Natural killer cell (primary cell): Measurements from ENCODE around the gene PAIP2. TPM values are rescaled to one million over a fixed set of nuclear protein-coding genes. Genes with fewer than 3 reads are reported as not detected.
A peak's percentile ranks its signal among the peaks of the same experiment; 100 is the strongest.
"Not testable (repeated sequence)": the region's sequence is repeated elsewhere in the genome, so short reads cannot be mapped to it uniquely, and the experiment has no call there.

ENCODE experiments used
- ATAC-seq, 3 donors: fragments of 150-1000 bp in 2 of 3; fragments of 200-7000 bp in 1 of 3; cut with Tn5 transposase; 1 replicate in 1 of 3; 2 replicates in 2 of 3; pipeline ENCODE4 v1.10.0; 2021; ENCODE audit warnings: mild to moderate bottlenecking in 2 of 3, moderate library complexity in 2 of 3
- DNase-seq, 2 donors: peaks; one replicate each; pipeline versions ENCODE4 v3.0.0 to v3.0.0-alpha.2; 2013 to 2021; ENCODE audit warnings: mixed read lengths in 1 of 2
- H3K27ac ChIP-seq: one replicate; pipeline ENCODE4 v1.5.1; 2013; ENCODE audit warnings: mild to moderate bottlenecking, low read length
- H3K27me3 ChIP-seq: one replicate; pipeline ENCODE4 v1.6.1; 2013; ENCODE audit warnings: low read length; ENCODE audit not compliant: control insufficient read depth, insufficient read depth
- H3K36me3 ChIP-seq: one replicate; pipeline ENCODE4 v1.6.1; 2013; ENCODE audit warnings: low read length; ENCODE audit not compliant: control insufficient read depth, insufficient read depth
- H3K4me1 ChIP-seq: one replicate; pipeline ENCODE4 v1.6.1; 2013; ENCODE audit warnings: low read length; ENCODE audit not compliant: control insufficient read depth, insufficient read depth
- H3K4me3 ChIP-seq: one replicate; pipeline ENCODE4 v1.5.1; 2013; ENCODE audit warnings: low read length
- H3K9me3 ChIP-seq: one replicate; pipeline ENCODE4 v1.6.1; 2013; ENCODE audit warnings: low read length; ENCODE audit not compliant: control insufficient read depth, insufficient read depth
- H3K27ac Mint-ChIP-seq, 2 donors: one replicate each; pipeline ENCODE4 v1.8.0; 2022; ENCODE audit warnings: mild to moderate bottlenecking in 2 of 2, mixed read lengths in 2 of 2, moderate library complexity in 1 of 2
- H3K27me3 Mint-ChIP-seq, 2 donors: one replicate each; pipeline ENCODE4 v1.8.0; 2022; ENCODE audit warnings: low read depth in 2 of 2, mixed read lengths in 2 of 2
- H3K36me3 Mint-ChIP-seq: one replicate; pipeline ENCODE4 v1.8.0; 2022; ENCODE audit warnings: mixed read lengths
- H3K4me1 Mint-ChIP-seq, 2 donors: one replicate each; pipeline ENCODE4 v1.8.0; 2022; ENCODE audit warnings: mixed read lengths in 2 of 2
- H3K4me3 Mint-ChIP-seq: one replicate; pipeline ENCODE4 v1.8.0; 2022; ENCODE audit warnings: mild to moderate bottlenecking, moderate library complexity, mixed read lengths
- H3K9me3 Mint-ChIP-seq, 2 donors: one replicate each; pipeline ENCODE4 v1.8.0; 2022; ENCODE audit warnings: mixed read lengths in 2 of 2
- WGBS: methylation state at CpG from one replicate; pipeline ENCODE4 v1.1.7; 2013; ENCODE audit warnings: missing lambda C conversion rate; ENCODE audit not compliant: insufficient coverage; 5-methylcytosine and 5-hydroxymethylcytosine counted together
- intact Hi-C: fragments of 100-400 bp; cut with micrococcal nuclease; formaldehyde crosslinking; loops from one replicate; pipeline ENCODE4 v1.14.2; 2022
- total RNA-seq, 4 donors: library from RNA; stranded (reverse); fragments of 120-200 nt in 1 of 4; gene quantifications; one replicate each; pipeline versions ENCODE4 v1.2.3 to v1.2.4, GENCODE V29; 2013 to 2022
- TF ChIP-seq, protein P1 (sequence below): fragments of 200-600 bp; IDR thresholded peaks from one replicate; pipeline ENCODE4 v1.8.0; 2022; ENCODE audit warnings: antibody characterized with exemption

PAIP2 gene
- total RNA-seq, 3 donors from 2014 or later (not counting 1 experiment from before 2014, with no cell fraction given) = 105 to 126 (median 110) TPM

DNA sequence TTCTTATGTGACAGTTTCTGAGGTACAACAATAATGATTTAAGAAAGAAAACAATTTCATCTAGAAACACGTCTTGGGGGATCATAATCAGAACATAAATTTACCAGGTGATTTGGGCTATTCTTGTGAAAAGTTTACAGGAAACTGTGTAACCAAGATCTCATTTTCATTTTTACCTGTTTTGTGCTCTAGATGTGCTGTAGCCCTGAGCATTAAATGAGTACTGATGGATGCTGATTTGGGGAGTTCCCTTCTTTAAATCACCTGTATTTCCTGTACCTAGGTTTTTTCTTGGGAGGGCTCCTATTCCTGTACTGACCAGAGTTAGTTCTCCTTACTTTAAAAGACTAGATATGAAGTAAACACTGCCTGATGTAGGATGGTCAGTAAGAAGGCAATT is 35.5 kb upstream of the PAIP2 start:
- WGBS = no CpG with 5 or more reads among the region's 1 CpG
- H3K4me3 ChIP-seq = no peak overlapping the region
- DNase-seq (peak in 1 of 2 donors; percentile 26), ATAC-seq (no peak)
- TF ChIP-seq, protein P1, sequence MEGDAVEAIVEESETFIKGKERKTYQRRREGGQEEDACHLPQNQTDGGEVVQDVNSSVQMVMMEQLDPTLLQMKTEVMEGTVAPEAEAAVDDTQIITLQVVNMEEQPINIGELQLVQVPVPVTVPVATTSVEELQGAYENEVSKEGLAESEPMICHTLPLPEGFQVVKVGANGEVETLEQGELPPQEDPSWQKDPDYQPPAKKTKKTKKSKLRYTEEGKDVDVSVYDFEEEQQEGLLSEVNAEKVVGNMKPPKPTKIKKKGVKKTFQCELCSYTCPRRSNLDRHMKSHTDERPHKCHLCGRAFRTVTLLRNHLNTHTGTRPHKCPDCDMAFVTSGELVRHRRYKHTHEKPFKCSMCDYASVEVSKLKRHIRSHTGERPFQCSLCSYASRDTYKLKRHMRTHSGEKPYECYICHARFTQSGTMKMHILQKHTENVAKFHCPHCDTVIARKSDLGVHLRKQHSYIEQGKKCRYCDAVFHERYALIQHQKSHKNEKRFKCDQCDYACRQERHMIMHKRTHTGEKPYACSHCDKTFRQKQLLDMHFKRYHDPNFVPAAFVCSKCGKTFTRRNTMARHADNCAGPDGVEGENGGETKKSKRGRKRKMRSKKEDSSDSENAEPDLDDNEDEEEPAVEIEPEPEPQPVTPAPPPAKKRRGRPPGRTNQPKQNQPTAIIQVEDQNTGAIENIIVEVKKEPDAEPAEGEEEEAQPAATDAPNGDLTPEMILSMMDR = no peak
- Mint-ChIP-seq H3K9me3 (no peaks in the 10 kb centered on the region), H3K36me3 (no peaks in the 10 kb centered on the region), H3K4me3 (peak overlapping the region; percentile 14), H3K27ac (peak overlapping the region; percentile 17 to 56), H3K27me3 (no peaks in the 10 kb centered on the region), H3K4me1 (peaks cover 75 to 82% of the 10 kb centered on the region in 2 donors)
- H3K4me1 ChIP-seq = peaks cover 27% of the 10 kb centered on the region
- no peak overlapping the region for H3K27ac ChIP-seq
- H3K36me3 ChIP-seq = peaks cover 4% of the 10 kb centered on the region
- no peaks in the 10 kb centered on the region for H3K9me3 ChIP-seq
- intact Hi-C loops = no loop called here
- H3K27me3 ChIP-seq = no peaks in the 10 kb centered on the region

DNA sequence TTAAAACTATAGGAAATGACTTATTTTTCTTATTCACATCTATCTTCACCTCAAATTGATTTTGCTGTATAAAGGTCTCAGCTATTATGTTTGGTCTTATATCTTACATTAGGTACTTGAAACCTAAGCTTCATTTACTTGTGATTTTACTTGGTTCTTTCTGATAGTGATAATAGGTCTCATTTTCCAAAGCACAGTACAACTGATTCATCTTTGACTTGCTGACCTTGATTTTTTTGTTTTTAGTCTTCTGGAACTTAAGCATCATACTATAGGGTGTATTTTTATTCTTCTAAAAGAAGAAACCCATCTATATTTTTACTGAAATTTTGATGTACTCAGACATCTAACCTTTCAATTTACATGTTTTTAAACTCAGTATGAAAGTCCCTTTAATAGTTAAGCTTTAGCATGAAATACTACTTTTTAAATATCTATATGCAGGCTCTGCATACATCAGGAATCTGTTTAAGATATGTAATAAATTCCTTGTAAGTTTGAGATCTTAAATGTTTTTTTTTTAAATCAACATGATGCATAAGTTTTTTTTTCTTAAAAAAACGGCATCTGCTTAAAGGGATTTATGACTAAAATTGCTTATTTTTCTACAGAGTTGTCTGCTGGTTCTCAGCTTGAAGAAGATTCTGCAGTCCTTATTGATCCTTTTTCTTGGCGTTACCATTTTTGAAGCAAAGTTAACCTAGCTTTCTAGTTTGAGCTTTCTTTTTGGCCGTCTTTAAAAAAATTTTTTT is 34.9 kb upstream of the PAIP2 start:
- Histone ChIP-seq H3K4me1 (peaks cover 25% of the 10 kb centered on the region), H3K27me3 (no peaks in the 10 kb centered on the region), H3K4me3 (no peak overlapping the region), H3K27ac (no peak overlapping the region), H3K36me3 (peaks cover 4% of the 10 kb centered on the region), H3K9me3 (no peaks in the 10 kb centered on the region)
- WGBS = 66% methylated on average over 3 of the region's 3 CpGs
- peaks cover 72 to 79% of the 10 kb centered on the region in 2 donors for H3K4me1 Mint-ChIP-seq
- peak overlapping the region; percentile 17 to 56 for H3K27ac Mint-ChIP-seq
- TF ChIP-seq, protein P1 = no peak
- H3K4me3 Mint-ChIP-seq = peak overlapping the region; percentile 14
- intact Hi-C loops = no loop called here
- ATAC-seq (no peak), DNase-seq (no peak)
- no peaks in the 10 kb centered on the region for H3K9me3 Mint-ChIP-seq
- no peaks in the 10 kb centered on the region for H3K36me3 Mint-ChIP-seq
- no peaks in the 10 kb centered on the region for H3K27me3 Mint-ChIP-seq

DNA sequence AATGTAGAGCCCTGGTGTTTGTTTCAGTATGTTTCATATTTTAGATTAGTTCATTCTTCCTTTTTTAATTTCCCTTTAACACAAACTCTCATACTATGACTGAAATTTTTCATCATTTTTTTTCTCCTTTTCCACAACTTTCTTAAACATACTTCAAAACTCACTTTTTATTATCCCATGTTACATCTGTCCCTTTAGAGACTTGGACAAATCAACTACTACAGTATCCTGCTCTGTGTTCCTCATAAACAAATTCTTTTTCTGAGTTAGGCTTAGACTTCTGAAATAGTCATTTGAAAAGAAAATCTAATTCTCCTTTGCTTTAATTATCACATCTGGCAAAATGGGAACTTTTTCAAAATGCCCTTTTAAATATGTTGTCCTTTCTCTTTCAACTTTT is 32.9 kb upstream of the PAIP2 start:
- H3K4me1 Mint-ChIP-seq = peaks cover 72 to 76% of the 10 kb centered on the region in 2 donors
- Histone ChIP-seq H3K36me3 (peaks cover 6% of the 10 kb centered on the region), H3K27ac (no peak overlapping the region), H3K9me3 (no peaks in the 10 kb centered on the region), H3K27me3 (no peaks in the 10 kb centered on the region), H3K4me3 (no peak overlapping the region), H3K4me1 (peaks cover 25% of the 10 kb centered on the region)
- peak overlapping the region; percentile 11 for H3K4me3 Mint-ChIP-seq
- H3K27ac Mint-ChIP-seq = peak overlapping the region; percentile 16 to 34
- intact Hi-C loops = loop anchor here (2.0 kb wide), 1 partner anchor 14 kb away; no protein-coding TSS in a partner anchor
- TF ChIP-seq, protein P1 = no peak
- ATAC-seq (no peak), DNase-seq (no peak)
- H3K27me3 Mint-ChIP-seq = no peaks in the 10 kb centered on the region
- H3K9me3 Mint-ChIP-seq = no peaks in the 10 kb centered on the region
- no peaks in the 10 kb centered on the region for H3K36me3 Mint-ChIP-seq

DNA sequence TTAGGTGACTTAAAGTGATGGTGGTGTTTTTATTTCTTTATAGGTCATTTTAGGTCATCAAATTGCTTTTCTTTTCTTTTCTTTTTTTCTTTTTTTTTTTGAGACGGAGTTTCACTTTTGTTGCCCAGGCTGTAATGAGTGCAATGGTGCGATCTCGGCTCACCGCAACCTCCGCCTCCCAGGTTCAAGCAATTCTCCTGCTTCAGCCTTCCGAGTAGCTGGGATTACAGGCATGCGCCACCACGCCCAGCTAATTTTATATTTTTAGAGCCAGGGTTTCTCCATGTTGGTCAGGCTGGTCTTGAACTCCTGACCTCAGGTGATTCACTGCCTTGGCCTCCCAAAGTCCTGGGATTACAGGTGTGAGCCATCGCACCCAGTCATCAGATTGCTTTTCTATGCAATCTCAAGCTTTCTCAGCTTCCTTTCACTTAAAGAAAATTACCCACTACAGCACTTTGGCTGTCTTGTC is 30.9 kb upstream of the PAIP2 start:
- peak overlapping the region; percentile 56 for H3K27ac ChIP-seq
- not testable (repeated sequence) for H3K36me3 Mint-ChIP-seq
- peaks cover 20% of the 10 kb centered on the region for H3K4me1 ChIP-seq

More for the DNA sequence above, 30.9 kb upstream of the PAIP2 start:
- H3K27me3 Mint-ChIP-seq, H3K27me3 ChIP-seq, intact Hi-C loops, H3K4me3 ChIP-seq, H3K9me3 Mint-ChIP-seq, H3K9me3 ChIP-seq, DNase-seq: not testable (repeated sequence)
- 62% methylated on average over 9 of the region's 9 CpGs for WGBS
- Mint-ChIP-seq H3K27ac (peak overlapping the region; percentile 16 to 86), H3K4me3 (peak overlapping the region; percentile 77), H3K4me1 (peaks cover 64 to 70% of the 10 kb centered on the region in 2 donors)
- peaks cover 11% of the 10 kb centered on the region for H3K36me3 ChIP-seq
- peak in 2 of 3 donors; percentile 55 to 69 for ATAC-seq
